ENCODE measurements around the gene CLN5. TPM values are rescaled to one million over a fixed set of nuclear protein-coding genes. Genes with fewer than 3 reads are reported as not detected.

The CLN5 gene
- total RNA-seq, 2 experiments from 2014 or later: 13.0 to 15.6 TPM

DNA sequence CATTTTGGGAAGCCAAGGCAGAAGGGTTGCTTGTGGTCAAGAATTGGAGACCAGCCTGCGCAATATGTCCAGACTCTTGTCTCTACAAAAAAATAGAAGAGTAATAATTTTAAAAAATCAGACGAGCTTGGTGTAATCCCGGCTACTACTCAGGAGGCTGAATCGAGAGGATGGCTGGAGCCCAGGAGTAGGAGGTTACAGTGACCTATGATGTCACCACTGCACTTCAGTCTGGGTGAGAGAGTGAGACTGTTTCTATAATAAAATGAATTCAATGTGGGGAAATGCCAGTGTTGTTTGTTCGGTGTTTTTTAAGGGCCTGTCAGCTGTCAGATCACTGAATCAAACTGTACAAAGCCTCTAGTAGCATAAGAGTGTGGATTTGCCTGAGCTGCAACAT, 36.3 kb downstream of the CLN5 start:
- ChIA-PET CTCF (interaction anchor here (1.0 to 4.1 kb wide), 3 partner anchors 12 to 451 kb away, joined by 3 to 28 read pairs (median 3); partner anchors contain the start of gene CLN5), POLR2A (interaction anchor here (1.3 to 4.8 kb wide), 8 partner anchors 9 to 300 kb away, joined by 3 to 162 read pairs (median 18); partner anchors contain the start of genes CLN5, KCTD12 and MYCBP2)
- peak overlapping the region; percentile 98 for H3K27ac Mint-ChIP-seq
- peaks cover 36% of the 10 kb centered on the region for H3K4me1 Mint-ChIP-seq
- no peaks in the 10 kb centered on the region for H3K9me3 Mint-ChIP-seq
- H3K36me3 Mint-ChIP-seq (ENCODE audit: low read depth): peaks cover 18% of the 10 kb centered on the region
- DNase-seq: no peak
- H3K27me3 Mint-ChIP-seq: peaks cover 2% of the 10 kb centered on the region
- H3K4me3 Mint-ChIP-seq: peak overlapping the region; percentile 92

GRCh38 chr13:77029436-77029835, 37.6 kb downstream of the CLN5 start:
- DNase-seq: no peak
- no peak overlapping the region for H3K27ac Mint-ChIP-seq
- H3K4me3 Mint-ChIP-seq: no peak overlapping the region
- H3K4me1 Mint-ChIP-seq: peaks cover 25% of the 10 kb centered on the region
- peaks cover 2% of the 10 kb centered on the region for H3K27me3 Mint-ChIP-seq
- H3K9me3 Mint-ChIP-seq: no peaks in the 10 kb centered on the region
- peaks cover 10% of the 10 kb centered on the region for H3K36me3 Mint-ChIP-seq (ENCODE audit: low read depth)
- CTCF ChIA-PET: no interaction called here
- POLR2A ChIA-PET: no interaction called here

DNA sequence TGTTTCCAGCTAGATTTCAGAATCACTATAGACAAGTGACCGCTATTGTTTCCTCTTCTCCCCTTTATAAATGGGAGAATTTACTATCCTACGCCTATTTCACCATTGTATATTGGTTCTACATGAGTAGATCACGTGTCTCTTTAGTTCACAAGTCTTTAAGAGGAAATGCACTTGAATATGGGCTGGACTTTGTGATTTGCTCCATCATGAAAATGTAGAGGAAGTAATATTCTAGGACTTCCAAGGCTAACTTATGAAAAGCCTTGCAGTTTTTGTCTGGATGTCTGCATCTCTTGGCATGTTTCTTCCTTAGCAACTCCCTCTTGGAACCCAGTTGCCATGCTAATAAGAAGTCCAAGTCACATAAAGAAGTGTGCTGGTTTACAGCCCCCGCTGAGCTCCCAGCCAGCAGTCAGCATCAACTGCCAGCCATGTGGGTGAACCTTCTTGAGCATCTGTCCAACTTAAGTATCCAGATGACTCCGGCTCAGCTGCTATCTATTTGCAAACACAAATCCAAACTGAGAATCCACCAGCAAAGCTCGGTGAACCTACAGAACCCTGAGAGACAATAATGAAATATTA, 39.9 kb downstream of the CLN5 start:
- H3K27ac Mint-ChIP-seq: no peak overlapping the region
- H3K27me3 Mint-ChIP-seq: peaks cover 2% of the 10 kb centered on the region
- peaks cover 2% of the 10 kb centered on the region for H3K36me3 Mint-ChIP-seq (ENCODE audit: low read depth)
- CTCF ChIA-PET: interaction anchor here (1.5 kb wide), 1 partner anchor 11 kb away, joined by 4 read pairs; no protein-coding TSS in a partner anchor
- peaks cover 16% of the 10 kb centered on the region for H3K4me1 Mint-ChIP-seq
- H3K4me3 Mint-ChIP-seq: no peak overlapping the region
- no peak for DNase-seq
- peaks cover 2% of the 10 kb centered on the region for H3K9me3 Mint-ChIP-seq
- POLR2A ChIA-PET: no interaction called here

- H3K4me1 Mint-ChIP-seq: peaks cover 1% of the 10 kb centered on the region
- H3K9me3 Mint-ChIP-seq: peaks cover 2% of the 10 kb centered on the region
- no peak overlapping the region for H3K4me3 Mint-ChIP-seq
- H3K27ac Mint-ChIP-seq: no peak overlapping the region
- peaks cover under 1% of the 10 kb centered on the region for H3K27me3 Mint-ChIP-seq
- no peak for DNase-seq
- POLR2A ChIA-PET: no interaction called here
- CTCF ChIA-PET: no interaction called here
- H3K36me3 Mint-ChIP-seq (ENCODE audit: low read depth): peaks cover 2% of the 10 kb centered on the region
Measured at GRCh38 chr13:77033717-77034302, 41.9 kb downstream of the CLN5 start.

GRCh38 chr13:77034881-77035280, 43.0 kb downstream of the CLN5 start:
- no peak for DNase-seq
- CTCF ChIA-PET: no interaction called here
- Mint-ChIP-seq H3K9me3 (peaks cover 2% of the 10 kb centered on the region), H3K36me3 (ENCODE audit: low read depth) (peaks cover under 1% of the 10 kb centered on the region), H3K4me3 (no peak overlapping the region), H3K4me1 (peaks cover 1% of the 10 kb centered on the region), H3K27ac (no peak overlapping the region), H3K27me3 (no peaks in the 10 kb centered on the region)
- POLR2A ChIA-PET: interaction anchor here (2.4 kb wide), 1 partner anchor 8 kb away, joined by 14 read pairs; the partner anchor contains the start of gene FBXL3

DNA sequence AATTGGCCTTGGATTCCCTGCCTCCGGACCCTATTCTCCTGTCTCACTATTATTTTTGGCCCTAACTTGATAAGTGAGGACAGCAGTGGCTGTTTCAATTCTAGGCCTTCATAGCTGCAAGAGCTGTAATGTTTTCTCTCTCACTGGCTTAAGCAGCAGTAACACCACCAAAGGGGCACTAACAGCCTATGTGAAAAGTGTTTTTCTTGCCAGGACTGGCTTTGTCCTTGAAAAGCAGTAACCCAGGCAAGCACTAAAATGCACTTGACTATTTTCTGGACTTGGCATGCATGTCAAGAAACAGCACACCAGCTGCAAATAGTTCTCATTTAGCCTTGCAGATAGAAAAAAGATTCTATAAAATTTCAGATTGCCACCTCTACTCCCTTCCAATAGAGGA, 44.4 kb downstream of the CLN5 start:
- DNase-seq: no peak
- Mint-ChIP-seq H3K4me3 (no peak overlapping the region), H3K4me1 (peaks cover 1% of the 10 kb centered on the region), H3K9me3 (peaks cover 2% of the 10 kb centered on the region), H3K27ac (no peak overlapping the region), H3K27me3 (no peaks in the 10 kb centered on the region), H3K36me3 (ENCODE audit: low read depth) (no peaks in the 10 kb centered on the region)
- CTCF ChIA-PET: no interaction called here
- POLR2A ChIA-PET: interaction anchor here (2.4 kb wide), 1 partner anchor 9 kb away, joined by 14 read pairs; the partner anchor contains the start of gene FBXL3

DNA sequence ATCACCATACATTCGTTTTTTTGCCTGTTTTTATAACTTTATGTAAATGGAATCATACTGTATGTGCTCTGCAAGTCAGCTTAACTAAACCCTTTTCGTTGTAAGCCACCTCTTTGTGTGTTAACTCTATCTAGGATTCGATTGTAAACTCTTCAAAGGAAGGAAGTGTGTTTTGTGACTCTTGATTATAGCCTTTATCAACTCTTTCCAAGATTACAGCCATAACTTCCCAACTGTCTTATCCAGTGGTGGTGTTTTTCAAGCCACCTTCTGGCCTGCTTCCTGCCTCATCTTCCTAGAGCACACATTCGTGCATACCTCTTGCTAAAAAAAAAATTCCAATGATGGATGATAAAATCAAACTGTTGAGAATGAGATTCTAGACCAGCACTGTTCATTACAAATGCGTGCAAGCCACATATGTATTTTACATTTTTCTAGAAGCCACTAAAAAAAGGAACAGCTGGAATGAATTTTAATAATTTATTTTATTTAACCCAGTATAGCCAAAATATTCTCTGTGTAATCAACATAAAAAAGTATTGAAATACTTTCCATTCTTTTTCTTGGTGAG, 47.1 kb downstream of the CLN5 start:
- POLR2A ChIA-PET: no interaction called here
- Mint-ChIP-seq H3K4me1 (peaks cover 1% of the 10 kb centered on the region), H3K4me3 (no peak overlapping the region), H3K36me3 (ENCODE audit: low read depth) (peaks cover 9% of the 10 kb centered on the region), H3K9me3 (peaks cover 2% of the 10 kb centered on the region), H3K27ac (no peak overlapping the region), H3K27me3 (no peaks in the 10 kb centered on the region)
- no peak for DNase-seq
- CTCF ChIA-PET: no interaction called here

GRCh38 chr13:77040076-77040475, 48.2 kb downstream of the CLN5 start:
- Mint-ChIP-seq H3K4me1 (peaks cover 1% of the 10 kb centered on the region), H3K36me3 (ENCODE audit: low read depth) (peaks cover 12% of the 10 kb centered on the region), H3K4me3 (no peak overlapping the region), H3K27me3 (no peaks in the 10 kb centered on the region), H3K9me3 (peaks cover 2% of the 10 kb centered on the region), H3K27ac (no peak overlapping the region)
- CTCF ChIA-PET: interaction anchor here (1.1 kb wide), 1 partner anchor 13 kb away, joined by 3 read pairs; no protein-coding TSS in a partner anchor
- POLR2A ChIA-PET: no interaction called here
- no peak for DNase-seq

DNA sequence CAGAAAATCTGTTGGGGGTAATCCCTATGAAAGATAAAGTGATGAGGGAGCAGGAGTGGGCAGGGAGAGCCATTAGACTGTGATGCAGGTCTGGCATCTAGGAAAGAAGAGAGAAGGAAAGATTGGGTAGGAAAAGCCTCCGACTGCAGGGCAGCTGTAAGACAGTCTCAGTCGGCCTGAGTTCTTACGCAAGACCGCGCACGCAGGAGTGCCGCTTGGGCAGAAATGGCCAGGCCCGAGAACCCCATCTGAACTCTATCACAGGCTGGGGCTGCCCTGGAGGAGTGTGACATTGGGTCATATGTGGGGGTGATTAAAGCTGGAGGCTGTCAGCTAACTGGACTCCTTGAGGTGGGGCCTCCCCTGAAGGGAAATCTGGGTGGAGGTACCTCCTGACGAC, 49.0 kb downstream of the CLN5 start:
- POLR2A ChIA-PET: interaction anchor here (2.8 kb wide), 1 partner anchor 14 kb away, joined by 18 read pairs; the partner anchor contains the start of gene FBXL3
- no peak overlapping the region for H3K4me3 Mint-ChIP-seq
- H3K27me3 Mint-ChIP-seq: no peaks in the 10 kb centered on the region
- DNase-seq: no peak
- CTCF ChIA-PET: interaction anchor here (1.1 kb wide), 1 partner anchor 13 kb away, joined by 3 read pairs; no protein-coding TSS in a partner anchor
- peaks cover 1% of the 10 kb centered on the region for H3K4me1 Mint-ChIP-seq
- peaks cover 16% of the 10 kb centered on the region for H3K36me3 Mint-ChIP-seq (ENCODE audit: low read depth)
- H3K9me3 Mint-ChIP-seq: peaks cover 2% of the 10 kb centered on the region
- no peak overlapping the region for H3K27ac Mint-ChIP-seq

GRCh38 chr13:77042566-77043177, 50.8 kb downstream of the CLN5 start:
- CTCF ChIA-PET: interaction anchor here (0.7 to 1.0 kb wide), 4 partner anchors 12 to 1604 kb away, joined by 3 to 4 read pairs (median 3); no protein-coding TSS in a partner anchor
- Mint-ChIP-seq H3K4me1 (peaks cover 1% of the 10 kb centered on the region), H3K9me3 (no peaks in the 10 kb centered on the region), H3K36me3 (ENCODE audit: low read depth) (peaks cover 30% of the 10 kb centered on the region), H3K27me3 (no peaks in the 10 kb centered on the region), H3K4me3 (no peak overlapping the region), H3K27ac (no peak overlapping the region)
- POLR2A ChIA-PET: interaction anchor here (1.7 to 2.8 kb wide), 2 partner anchors 15 to 50 kb away, joined by 5 to 18 read pairs; partner anchors contain the start of genes CLN5 and FBXL3
- no peak for DNase-seq

GRCh38 chr13:77047649-77048343, 55.9 kb downstream of the CLN5 start:
- CTCF ChIA-PET: no interaction called here
- Mint-ChIP-seq H3K36me3 (ENCODE audit: low read depth) (peaks cover 55% of the 10 kb centered on the region), H3K4me3 (no peak overlapping the region), H3K27ac (no peak overlapping the region), H3K27me3 (no peaks in the 10 kb centered on the region), H3K4me1 (no peaks in the 10 kb centered on the region), H3K9me3 (no peaks in the 10 kb centered on the region)
- POLR2A ChIA-PET: interaction anchor here (2.0 kb wide), 1 partner anchor 21 kb away, joined by 8 read pairs; the partner anchor contains the start of gene FBXL3
- no peak for DNase-seq

DNA sequence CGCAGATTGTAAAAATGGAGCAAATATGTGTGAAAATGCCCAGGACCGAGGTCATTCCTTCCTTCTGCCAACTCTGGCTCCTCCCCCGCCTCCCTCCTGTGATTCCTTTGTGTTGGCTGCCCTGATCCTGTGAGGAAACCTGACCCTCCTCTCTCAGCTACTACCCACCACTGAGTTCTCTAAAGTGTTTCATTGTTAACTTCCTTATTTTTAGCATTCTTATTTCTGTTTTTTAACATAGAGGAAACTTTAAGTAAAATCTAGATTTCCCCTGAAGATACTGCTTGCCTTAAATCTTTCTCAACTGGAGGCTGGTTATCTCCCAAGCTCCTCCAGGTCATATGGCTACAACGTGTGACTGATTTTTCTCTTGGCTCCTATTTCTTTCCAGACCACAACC, 56.8 kb downstream of the CLN5 start:
- Mint-ChIP-seq H3K27me3 (no peaks in the 10 kb centered on the region), H3K27ac (no peak overlapping the region), H3K4me3 (no peak overlapping the region), H3K9me3 (no peaks in the 10 kb centered on the region), H3K36me3 (ENCODE audit: low read depth) (peaks cover 51% of the 10 kb centered on the region), H3K4me1 (no peaks in the 10 kb centered on the region)
- CTCF ChIA-PET: no interaction called here
- POLR2A ChIA-PET: interaction anchor here (2.0 kb wide), 1 partner anchor 22 kb away, joined by 8 read pairs; the partner anchor contains the start of gene FBXL3
- DNase-seq: no peak

All from activated CD4-positive, alpha-beta memory T cell treated with anti-CD3 and anti-CD28 coated beads, Interleukin-2, amount 10 ng/mL, durations not matched to agents 7 days and 5 days (primary cell).